Renal pelvis (tissue), 12 donors: Measurements from ENCODE around the gene SYCE1. TPM values are rescaled to one million over a fixed set of nuclear protein-coding genes. Genes with fewer than 3 reads are reported as not detected.
"Not testable (repeated sequence)": the region's sequence is repeated elsewhere in the genome, so short reads cannot be mapped to it uniquely, and the experiment has no call there.

Experiments
- DNase-seq: peaks from one replicate; pipeline ENCODE4 v3.0.0-alpha.2; 2013
- long read RNA-seq, 16 experiments: transcript quantifications; one replicate each; lab custom pipeline, GENCODE V29; 2026
- polyA plus RNA-seq, 3 donors: library from polyadenylated mRNA; unstranded; fragments of 120-200 nt; gene quantifications; one replicate each; pipeline ENCODE4 v1.2.1, GENCODE V29; 2013; ENCODE audit not compliant: insufficient read length in 3 of 3

The SYCE1 gene, protein sequence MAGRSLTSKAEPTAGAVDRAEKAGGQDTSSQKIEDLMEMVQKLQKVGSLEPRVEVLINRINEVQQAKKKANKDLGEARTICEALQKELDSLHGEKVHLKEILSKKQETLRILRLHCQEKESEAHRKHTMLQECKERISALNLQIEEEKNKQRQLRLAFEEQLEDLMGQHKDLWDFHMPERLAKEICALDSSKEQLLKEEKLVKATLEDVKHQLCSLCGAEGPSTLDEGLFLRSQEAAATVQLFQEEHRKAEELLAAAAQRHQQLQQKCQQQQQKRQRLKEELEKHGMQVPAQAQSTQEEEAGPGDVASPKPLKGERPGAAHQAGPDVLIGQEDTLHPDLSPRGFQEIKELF
- polyA plus RNA-seq: under 1 TPM; 0.30 to 0.34 (median 0.34) TPM
- long read RNA-seq, donor 1: 0 reads
- long read RNA-seq, donor 2: 0 reads
- long read RNA-seq, donor 3: 0 reads
- long read RNA-seq, donor 4: 0 reads
- long read RNA-seq, donor 5: 0 reads
- long read RNA-seq, donor 6: 0 reads
- long read RNA-seq, donor 7: 0 reads
- long read RNA-seq, donor 8: 0 reads
- long read RNA-seq, donor 9: 0 reads
- long read RNA-seq, donor 10: 0 reads
- long read RNA-seq, donor 11: 0 reads
- long read RNA-seq, donor 12: 0 reads
- long read RNA-seq, donor 13: 0 reads
- long read RNA-seq, donor 14: 0 reads
- long read RNA-seq, donor 15: 0 reads
- long read RNA-seq, donor 16: 0 reads

DNA sequence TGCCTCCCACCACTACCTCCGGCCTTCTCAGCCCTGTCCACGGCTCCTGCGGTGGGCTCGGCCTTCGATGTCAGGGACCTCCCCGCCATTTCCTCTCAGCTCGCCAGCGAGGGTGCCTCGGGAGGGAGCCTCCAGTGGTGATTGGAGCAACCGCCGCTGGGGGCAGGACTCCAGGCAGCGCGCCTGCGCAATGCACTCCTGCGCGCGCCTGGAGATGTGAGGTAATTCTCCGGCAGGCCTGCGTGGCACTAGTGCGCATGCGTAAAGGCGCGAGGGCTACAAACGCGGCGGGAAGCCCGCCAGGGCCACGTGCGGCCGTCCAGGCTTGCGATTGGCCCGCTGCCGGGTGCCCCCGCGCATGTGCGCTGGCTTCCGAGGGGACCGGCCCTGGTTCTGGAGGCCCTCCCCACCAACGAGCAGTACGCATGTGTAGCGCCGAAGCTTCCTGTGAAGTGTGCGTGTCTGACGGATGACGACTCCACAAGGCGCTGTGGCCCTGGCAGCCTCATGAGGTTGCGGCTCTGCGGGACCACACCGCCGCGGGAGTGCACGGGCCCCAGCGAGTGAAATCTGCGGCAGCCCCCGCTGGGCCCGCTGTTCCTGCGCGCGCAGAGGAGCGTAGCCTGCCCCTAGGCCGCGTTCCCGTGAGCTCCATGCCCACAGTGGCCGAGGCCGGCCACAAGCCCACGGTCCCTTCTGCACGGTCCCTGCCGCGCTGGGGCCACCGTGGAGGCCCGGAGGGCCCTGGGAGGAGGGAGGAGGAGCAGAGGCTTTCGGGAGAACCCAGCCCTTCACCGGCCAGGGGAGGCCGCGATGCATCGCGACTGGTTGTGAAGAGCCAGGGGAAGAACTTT lies at the start of gene SYCE1:
Gene SYCE1, minus strand, starts transcription at position 143 of the 854 bp plus-strand sequence. Its CDS starts 54 bp downstream, at position 89.
- DNase-seq: no peak

DNA sequence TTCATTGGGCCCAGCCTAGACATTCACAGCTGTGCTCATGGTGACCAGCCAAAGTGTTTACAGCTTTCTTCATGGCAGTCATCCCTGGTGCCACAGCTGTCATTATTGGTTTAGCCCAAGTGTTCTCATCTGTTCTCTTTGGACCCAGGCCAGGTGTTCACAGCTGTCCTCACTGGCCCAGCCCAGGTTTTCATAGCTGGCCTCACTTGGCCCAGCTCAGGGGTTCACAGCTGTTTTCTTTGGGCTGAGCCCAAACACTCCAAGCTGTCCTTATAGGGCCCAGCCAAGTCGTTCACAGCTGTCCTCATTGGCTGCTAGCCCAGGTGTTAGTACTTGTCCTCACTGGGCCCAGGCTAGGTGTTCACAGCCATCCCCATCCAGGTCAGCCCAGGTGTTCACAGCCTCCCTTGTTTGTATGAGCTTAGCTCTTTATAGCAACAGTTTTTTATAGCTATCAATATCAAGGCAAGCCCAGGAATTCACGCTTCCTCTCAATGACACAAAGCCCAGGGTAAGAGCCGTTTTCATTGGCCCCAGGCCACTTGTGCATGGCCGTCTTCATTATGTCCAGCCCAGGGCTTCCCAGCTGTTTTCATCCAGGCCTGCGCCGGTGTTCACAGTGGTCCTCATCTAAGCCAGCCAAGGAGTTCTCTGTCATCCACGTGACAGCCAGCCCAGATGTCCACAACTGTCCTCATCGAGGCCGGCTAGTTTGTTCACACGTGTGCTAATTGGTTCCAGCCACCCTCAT lies 49.6 kb upstream of the SYCE1 start:
- no peak for DNase-seq

DNA sequence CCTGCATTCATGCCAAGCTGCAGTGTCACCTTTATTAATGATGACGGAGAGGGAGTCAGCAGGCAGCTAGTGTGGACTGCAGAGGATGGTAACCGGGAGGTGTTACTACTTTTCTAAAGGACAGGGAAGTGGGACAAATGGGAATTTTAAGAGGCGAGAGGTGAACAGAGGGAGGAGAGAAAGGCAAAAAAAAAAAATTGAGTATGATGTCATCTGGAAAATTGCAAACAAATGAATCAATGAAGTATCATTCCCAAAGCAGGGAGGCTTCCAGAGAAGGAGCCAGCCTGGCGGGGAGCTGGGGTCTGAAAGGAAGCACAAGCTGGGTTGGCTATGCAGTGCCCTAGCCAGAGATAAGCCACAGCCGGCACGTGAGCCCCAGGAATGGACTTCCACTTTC lies 48.3 kb upstream of the SYCE1 start:
- no peak for DNase-seq

DNA sequence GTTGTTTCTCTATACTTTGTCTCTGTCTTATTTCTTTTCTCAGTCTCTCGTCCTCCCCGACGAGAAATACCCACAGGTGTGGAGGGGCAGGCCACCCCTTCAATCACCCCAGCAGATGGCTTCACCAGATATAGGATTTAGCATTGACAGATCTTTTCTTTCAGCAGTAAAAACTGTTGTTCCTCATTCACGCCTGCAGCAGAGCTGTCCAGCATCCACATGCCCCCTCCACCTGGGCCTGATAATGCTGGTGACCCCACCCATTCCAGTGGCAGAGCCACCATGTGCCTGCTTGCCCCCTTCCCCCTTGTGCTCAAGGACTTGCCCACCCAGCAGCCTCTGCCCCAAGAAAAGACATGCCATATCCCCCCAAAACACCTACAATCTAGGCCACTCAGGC lies 45.7 kb upstream of the SYCE1 start:
- DNase-seq: no peak

DNA sequence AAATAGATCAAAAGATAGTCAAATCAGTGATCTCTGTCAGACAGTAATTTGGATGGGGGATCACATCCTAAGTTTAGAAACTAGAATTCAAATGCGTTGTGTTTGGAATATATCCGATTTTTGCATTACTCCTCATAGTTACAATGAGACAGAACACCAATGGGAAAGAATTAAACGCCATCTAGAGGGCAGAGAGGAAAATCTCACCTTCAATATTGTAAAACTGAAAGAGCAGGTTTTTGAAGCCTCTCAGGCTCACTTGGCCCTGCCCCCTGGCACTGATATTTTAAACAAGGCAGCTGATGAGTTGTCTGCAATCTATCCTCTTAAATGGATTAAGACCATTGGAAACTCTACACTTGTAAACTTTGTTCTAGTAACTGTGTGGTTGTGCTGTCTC lies 43.5 kb upstream of the SYCE1 start:
- peak; percentile 5 for DNase-seq

DNA sequence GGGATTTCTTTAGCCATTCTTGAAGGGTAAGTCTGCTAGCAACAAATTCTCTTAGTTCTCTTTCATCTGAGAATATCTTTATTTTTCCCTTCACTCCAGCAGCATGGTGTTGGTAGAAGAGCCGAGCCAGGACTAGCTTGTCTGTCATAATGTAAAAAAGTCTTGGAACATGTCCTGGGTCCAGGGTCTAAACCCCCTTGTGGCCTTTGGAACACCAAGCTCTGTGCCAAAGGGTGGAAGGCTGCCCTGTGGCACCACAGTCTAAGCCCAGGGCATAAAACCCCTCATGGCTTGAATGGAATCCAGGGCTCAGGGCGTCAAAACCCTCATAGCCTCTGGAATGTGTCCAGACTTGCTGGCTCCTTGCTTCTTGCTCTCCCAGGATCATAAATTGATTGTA lies 38.1 kb upstream of the SYCE1 start:
- not testable (repeated sequence) for DNase-seq

DNA sequence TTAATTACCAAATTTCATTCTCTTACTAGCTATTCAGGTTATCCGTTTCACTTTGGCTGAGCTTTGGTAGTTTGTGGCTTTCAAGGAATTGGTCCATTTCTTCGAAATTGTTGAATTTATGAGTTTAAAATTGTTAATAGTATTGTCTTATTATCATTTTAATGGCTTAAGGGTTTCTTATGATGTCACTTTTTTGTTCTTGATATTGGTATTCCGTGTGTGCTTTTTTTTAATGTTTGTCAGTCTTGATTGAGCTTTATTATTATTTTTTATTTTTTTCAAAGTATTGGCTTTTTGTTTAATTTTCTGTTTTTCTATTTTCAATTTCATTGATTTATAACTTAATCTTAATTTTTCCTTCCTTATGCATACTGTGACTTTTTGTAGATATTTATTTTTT lies 35.3 kb upstream of the SYCE1 start:
- DNase-seq: no peak

DNA sequence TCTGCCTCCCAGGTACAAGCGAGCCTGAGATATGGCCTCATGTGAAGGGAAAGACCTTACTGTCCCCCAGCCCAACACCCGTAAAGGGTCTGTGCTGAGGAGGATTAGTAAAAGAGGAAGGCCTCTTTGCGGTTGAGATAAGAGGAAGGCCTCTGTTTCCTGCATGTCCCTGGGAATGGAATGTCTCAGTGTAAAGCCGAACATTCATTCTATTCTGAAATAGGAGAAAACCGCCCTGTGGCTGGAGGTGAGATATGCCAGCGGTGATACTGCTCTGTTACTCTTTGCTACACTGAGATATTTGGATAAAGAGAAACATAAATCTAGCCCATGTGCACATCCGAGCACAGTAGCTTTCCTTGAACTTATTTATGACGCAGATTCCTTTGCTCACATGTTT lies 34.5 kb upstream of the SYCE1 start:
- not testable (repeated sequence) for DNase-seq

DNA sequence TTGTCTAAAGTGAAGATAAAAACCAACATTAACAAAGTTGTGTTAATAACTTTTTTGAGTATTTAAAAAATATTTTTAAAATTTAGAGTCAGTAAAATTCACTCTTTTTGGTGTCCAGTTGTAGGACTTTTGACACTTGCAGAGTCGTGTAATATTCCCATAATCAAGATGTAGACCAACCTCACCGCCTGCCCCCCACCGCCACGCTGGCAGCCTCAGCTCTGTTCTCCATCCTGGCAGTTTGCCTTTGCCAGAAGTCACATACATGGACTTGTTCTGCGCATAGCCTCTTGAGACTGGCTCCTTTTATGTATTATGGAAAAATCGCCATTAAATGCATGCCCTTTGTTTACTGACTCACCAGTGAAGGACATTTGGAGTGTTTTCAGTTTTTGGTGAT lies 27.3 kb upstream of the SYCE1 start:
- DNase-seq: no peak

DNA sequence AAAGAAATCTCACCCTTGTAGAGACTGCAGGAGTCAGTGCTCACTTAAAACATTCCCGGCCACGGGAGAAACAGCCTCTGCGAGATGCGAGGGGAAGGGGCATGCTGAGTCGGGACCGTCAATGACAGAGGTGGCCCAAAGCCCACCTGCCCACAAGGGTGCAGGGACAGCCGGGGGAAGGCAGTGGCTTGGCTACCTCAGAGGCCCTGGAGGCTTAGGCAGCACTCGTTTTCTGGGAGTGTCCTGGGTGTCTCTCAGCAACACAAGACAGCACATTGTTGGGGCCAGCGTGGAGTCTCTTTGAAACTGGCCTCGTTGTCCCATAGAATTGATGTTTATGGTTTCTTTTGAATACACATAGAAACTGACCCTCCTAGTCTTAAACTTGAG lies 25.6 kb upstream of the SYCE1 start:
- DNase-seq: no peak

DNA sequence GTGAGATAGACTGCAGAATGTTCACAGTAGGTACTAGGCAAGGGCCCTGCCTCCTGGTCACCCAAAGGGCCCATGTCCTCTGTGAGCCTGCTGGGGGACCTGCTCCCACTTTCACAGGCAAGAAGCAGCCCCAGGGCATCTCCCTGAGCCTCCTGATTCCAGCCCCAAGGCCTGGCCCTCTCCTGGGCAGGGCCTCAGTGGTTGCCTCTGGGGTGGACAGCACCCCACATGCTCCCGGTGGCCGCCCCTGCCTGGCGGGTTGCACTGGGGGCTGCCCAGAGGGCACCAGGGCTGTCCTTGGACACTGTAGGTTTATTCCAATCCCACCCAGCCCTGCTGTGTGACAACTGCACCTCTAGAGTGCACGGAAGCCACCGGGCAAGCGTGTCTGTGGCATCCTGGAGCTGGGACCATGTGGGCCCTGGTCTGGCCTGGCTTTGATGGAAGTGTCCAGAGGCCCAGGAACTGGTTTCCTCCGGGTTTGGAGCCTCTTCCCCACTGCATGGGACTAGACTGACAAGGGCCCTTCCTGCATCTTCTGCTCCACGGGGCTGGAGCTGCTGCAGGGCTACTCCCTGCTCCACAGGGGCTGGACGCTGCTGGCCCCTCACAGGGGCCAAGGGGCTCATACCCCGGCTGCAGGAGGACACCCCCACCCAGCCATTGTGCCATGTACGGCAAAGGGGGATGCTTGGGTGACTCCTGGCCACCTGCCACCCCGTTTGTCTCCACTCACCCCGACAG lies 25.0 kb upstream of the SYCE1 start:
- no peak for DNase-seq

DNA sequence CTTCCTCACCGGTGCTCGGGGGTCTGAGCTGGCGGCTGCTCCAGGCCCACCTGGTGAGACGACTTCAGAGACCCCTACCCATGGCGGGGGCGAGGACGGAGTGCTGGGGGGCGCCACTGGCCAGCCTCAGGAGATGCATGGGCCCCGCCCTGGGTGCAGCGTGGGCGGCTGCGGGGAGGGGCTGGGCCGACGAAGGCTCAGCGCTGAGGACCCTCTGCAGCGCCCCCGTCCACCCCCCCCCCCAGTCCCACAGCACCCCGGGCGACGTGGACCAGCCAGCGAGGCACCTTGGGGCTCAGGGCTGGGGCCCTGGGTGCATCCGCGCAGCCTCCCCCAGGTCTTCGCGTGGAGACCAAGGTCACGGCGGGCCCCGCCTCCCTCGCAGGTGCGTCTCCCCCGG lies 11.7 kb upstream of the SYCE1 start:
- DNase-seq: not testable (repeated sequence)

DNA sequence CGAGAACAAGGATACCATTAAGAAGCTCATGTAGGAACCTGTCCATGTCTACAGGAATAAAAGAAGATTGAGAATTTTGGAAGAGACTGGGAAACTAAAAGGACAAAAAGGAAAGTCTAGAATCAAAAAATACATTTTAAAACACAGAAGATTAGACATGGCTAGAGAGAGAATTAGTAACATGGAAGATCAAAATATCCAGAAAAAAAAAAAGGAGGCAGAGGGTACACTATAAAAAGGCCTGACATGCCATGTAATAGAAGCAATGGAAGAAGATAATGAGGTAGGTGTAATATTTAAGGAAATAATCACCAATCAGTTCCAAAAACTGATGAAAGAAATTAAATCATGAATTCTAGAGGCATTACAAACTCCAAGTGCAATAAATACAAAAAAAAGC lies 8.1 kb upstream of the SYCE1 start:
- DNase-seq: not testable (repeated sequence)

DNA sequence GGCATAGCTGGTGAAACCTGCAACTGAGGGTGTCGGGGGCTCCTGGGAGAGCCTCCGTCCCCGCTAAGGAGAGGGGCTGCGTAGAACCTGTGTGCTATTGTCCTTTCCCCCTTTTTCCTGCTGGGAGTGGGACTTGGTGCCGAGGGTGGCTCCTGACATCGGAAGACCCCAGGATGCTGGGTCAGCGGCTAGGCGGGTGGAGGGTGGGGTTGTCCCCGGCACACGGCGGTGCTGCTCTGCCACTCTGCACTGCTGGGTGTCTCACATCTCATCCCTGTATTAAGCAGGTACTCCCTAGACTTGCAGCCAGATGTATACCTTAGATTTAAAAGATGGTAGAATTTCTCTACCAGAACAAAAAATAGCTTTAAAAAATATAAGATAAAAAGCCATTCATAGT lies 6.7 kb upstream of the SYCE1 start:
- DNase-seq: not testable (repeated sequence)

DNA sequence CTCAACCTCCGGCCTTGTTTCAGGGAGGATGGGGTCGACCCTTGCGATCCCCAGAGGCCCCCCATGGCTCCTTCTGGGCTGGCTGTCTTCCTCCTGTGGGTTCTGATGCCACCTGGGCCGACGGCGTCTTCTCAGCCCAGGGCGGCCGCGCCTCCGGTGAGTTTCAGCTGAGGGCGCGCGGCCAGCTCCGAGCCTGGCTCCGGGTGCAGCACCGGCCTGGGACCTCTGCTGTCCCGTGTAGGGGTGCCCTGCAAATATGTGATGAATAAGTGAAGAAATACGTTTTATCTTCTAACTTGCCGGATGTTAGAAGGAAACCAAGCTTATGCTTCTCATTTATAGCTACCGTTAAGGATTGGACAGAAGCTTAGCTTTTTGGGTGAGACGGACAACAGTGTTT lies 4.4 kb upstream of the SYCE1 start:
- DNase-seq: not testable (repeated sequence)

DNA sequence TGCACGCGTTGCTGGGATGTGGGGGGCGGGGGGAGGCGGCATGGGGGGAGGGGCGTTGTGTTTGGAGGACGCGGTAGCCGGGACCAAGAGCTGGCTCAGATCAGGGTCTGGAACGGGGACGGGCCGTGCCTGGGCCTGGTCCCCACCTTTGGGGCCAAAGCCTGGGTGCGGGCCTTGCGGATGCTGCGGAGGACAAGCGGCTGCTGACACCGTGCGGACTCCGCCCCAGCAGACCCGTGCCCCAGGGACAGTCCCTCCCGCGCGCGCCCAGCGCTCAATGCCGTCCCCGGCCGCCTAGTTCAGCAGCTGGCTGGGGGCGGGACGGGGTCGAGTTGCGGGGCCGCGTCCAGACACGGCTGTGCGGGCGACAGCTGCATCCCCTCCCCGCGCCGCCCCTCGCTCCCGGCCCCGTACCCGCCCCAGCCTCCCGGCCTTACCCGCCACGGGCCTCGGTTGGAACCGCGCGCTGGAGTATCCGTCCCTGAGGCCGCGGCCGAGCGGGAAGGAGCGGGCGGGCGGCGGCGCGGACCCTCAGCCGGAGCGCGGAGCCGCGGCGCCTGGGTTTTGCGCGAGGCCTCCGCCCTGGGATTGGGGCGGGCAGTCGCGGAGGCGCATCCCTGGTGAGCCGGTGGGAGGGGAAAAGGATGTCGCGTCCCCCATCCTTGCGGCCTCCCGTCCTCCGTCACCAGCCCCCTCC lies 3.6 kb upstream of the SYCE1 start:
- not testable (repeated sequence) for DNase-seq

DNA sequence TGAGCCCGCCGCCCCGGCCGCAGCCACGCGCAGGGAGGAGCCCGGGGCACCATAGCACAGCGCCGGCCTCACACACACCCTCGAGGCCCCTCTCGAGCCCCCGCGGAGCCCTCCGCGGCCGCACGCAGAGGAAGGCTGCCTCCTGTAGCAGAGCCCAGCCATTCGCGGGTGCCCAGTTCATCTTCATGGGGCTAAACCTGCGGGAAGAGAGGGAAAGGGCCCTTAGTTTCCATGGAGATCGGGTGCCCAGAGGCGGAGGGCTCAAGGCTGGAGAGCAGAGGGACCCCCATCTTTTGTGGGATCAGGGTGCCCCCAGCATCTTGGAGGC lies 2.9 kb upstream of the SYCE1 start:
- no peak for DNase-seq

DNA sequence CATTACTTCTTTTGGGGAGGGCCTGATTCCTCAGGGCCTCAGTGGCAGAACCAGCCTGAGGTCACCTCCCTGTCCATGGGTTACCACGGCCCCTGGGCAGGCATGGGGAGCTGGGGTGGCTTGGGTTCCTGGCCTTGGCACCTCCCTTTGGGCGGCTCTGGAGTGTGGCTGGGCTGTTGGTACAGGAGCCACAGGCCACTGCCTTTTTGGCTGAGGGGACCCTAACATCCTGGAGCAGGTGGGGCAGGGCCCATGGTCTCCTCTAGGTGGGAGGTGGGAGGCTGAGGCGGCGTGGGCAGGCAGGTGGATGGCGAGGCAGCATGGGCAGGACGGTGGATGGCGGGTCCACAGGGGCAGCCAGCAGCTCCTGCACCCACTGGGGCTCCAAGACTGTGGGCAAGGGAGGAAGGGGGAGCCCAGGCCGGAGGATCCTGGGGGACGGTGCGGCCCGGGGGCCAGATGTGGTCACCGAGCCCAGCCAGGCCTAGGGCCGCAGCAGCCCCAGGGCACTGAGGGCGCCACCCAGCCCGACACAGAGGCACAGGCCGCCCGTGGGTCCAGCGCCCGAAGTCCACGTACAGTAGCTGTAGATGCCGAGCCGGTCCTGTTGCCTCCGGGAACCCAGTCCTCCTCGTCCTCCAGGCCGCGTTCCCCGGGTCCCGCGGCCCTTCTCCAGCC lies 2.4 kb upstream of the SYCE1 start:
- no peak for DNase-seq

DNA sequence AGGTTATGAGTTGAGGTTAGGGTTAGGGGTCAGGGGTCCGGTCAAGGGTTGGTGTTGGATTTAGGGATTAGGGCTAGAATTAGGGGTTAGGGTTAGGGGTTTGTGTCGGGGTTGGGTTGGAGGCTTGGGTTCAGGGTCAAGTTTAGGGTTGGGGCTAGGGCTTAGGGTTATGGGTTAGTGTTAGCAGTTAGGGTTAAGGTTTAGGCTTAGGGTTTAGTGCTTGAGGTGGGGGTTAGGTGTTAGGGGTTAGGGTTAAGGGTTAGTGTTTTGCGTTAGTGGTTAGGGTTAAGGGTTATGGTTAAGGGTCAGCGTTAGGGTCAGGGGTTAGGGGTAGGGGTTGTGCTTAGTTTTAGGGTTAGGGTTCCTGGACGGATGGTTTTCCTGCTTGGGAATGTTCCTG lies 1.7 kb upstream of the SYCE1 start:
- no peak for DNase-seq

DNA sequence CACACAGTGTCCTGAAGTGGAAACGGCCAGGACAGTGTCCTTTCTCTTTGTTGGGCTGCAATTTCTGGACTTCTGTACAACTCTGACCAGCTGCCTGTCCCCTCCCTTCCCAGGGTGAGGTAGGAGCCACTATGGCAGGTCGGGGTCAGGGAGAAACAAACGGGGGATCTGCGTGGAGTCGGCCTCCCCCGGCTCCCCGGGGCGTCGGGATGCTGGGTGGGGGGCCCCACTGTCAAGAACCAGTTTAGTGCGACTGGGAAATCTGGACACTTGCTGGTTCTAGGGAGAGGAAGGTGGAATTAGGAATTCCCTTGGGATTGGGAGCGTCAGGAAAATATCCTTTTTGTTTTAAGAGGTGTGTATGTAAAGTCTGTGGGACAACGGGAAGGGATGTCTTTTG lies 567 bp downstream of the SYCE1 start:
- DNase-seq: no peak
